Hepatic stellate cell (primary cell): ENCODE results near the gene ERCC6L2.

ENCODE experiments used
- DNase-seq: peaks from one replicate; pipeline ENCODE4 v3.0.0; 2011; ENCODE audit warnings: low spot score

The ERCC6L2 gene

GRCh38 chr9:95927271-95928004 is 51.9 kb downstream of the ERCC6L2 start:
- DNase-seq: no peak

DNA sequence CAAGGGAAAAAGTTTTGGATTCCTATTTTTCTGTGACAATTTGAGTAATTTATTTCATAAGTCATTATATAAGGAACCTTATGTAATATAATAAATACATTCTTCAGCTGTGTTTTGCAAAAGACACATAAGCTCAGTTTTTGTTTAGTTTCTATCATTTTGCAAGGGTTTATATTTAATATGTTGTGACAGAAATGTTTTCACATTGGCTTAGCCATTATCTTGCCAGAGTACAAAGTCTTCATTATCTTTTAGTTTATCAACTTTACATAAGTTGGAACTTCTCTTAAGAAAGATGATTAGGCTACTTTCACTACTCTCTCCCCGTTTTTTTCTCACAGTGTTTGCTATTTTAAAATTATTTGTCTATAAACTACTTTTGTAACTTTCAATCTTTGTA is 54.8 kb downstream of the ERCC6L2 start:
- DNase-seq: no peak

GRCh38 chr9:95935861-95936578 is 60.5 kb downstream of the ERCC6L2 start:
- DNase-seq: no peak

GRCh38 chr9:95936579-95937075 is 61.1 kb downstream of the ERCC6L2 start:
- DNase-seq: no peak

DNA sequence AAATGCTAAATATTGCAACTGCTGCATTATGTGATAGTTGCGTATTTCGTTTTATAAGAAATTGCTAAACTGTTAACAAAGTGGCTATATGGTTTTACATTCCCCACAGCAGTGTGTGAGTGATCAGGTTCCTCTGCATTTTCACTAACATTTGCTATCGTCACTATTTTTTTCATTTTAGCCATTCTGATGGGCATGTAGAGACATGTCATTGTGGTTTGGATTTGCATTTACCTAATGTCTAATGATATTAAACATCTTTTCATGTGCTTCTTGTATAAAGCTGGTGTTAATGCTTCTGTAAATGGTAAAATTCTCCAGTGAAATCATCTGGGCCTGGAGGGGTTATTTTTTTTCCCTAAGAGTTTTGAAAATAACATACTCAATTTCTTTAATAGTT is 61.6 kb downstream of the ERCC6L2 start:
- no peak for DNase-seq

DNA sequence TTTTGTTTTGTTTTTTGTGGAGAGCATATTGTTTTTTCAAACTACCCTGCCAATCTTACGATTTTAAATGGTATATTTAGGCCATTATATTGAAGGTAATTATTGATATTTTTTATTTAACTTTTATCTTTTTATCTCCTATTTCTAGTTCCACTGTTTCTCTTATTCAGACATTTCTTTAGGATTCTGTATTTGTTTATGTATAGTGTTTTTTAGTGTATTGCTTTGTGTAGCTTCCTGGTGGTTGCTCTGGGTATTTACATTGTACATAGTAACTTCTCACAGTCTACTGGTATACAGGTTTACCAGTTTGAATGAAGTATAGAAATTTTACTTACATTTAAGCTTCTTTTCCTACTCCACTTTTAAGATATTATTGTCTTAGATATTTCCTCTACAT is 63.2 kb downstream of the ERCC6L2 start:
- no peak for DNase-seq

GRCh38 chr9:95939472-95939871 is 64.0 kb downstream of the ERCC6L2 start:
- DNase-seq: no peak

DNA sequence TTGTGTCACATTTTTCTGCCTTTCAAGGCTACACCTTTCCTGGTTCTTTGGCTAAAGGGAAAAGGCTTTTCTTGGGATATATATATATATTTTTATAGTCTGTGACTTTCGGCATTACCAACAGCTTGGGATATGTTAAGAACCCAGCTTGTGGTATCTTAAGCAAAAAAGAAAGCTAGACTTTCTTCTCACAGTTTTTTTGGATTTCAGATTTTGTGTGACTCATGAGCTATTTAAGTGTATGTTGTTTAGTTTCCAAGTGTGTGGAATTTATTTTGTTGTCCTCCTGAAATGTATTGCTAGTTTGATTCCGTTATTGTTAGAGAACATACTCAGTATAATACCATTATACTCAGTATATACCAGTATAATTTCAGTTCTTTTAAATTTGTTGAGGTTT is 64.8 kb downstream of the ERCC6L2 start:
- DNase-seq: no peak

- no peak for DNase-seq
Measured at GRCh38 chr9:95942016-95942415, 66.5 kb downstream of the ERCC6L2 start.

DNA sequence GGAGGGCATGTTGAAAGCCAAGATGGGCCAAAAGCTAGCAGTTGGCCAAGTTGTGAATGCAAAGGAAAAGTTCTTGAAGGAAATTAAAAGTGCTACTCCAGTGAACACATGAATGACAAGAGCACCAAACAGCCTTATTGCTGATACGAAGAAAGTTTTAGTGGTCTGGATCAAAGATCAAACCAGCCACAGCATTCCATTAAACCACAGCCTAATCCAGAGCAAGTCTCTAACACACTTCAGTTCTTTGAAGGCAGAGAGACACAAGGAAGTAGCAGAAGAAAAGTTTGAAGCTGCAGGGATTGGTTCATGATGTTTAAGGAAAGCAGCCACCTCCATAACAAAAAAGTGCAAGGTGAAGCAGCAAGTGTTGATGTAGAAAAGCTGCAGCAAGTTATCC is 71.6 kb downstream of the ERCC6L2 start:
- DNase-seq: no peak

- DNase-seq: no peak
Measured at GRCh38 chr9:95952471-95952870, 77.0 kb downstream of the ERCC6L2 start.

DNA sequence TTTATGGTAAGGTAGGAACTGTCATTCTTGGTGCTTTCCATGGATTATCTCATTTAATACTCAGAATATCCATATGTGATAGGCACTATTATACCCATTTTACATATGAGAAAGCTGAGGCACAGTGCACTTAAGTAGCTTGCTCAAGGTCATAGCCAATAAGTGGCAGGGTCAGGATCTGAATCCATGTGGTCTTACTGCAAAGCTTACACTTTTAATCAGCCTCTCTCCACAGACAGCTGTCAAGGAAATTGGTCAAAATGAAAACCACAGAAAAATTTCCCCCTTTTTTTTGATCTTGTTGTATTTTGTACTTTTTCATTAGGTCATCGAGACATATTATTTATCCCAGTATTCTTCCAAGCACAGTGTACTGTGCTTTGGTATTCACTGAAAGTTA is 78.5 kb downstream of the ERCC6L2 start:
- no peak for DNase-seq

GRCh38 chr9:95954940-95955339 is 79.4 kb downstream of the ERCC6L2 start:
- no peak for DNase-seq

GRCh38 chr9:95962936-95963335 is 87.4 kb downstream of the ERCC6L2 start:
- DNase-seq: no peak

DNA sequence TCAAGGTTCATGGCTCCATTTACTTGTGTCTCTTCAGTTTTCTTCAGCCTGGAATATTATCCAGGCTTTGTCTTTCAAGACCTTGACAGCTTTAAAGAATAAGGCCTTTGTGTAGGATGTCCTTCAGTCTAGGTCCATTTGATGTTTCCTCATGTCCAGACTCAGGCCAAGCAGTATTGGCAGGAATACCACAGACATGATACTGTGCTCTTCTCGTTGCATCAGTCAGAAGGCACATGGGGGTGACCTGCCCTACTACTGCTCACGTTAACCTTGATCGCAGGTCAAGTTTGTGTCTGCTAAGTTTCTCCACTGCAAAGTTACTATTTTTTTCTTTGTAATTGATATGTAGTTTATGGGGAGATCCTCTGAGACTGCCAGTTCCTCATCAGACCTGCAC is 88.2 kb downstream of the ERCC6L2 start:
- DNase-seq: no peak

DNA sequence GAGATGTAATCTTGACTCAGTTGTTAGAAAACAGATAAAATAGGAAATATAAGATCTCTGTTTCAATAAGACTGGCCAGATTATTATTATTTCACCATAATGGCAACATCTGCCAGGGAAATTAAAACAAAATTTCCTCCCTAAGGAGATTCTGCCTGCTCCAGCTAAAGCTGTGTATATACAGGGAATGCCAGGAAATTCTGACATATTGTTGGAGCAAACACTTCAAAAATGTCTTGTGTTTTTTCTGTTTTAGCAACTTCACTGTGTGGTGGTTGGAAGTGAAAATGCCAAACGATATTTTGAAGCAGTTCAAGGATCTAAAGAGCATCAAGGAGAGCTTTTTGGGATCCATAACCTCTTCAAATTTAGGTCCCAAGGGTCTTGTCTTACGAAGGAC is 90.8 kb downstream of the ERCC6L2 start:
- DNase-seq: no peak

- DNase-seq: no peak
Measured at GRCh38 chr9:95970317-95970716, 94.8 kb downstream of the ERCC6L2 start.

- no peak for DNase-seq
Measured at GRCh38 chr9:95971815-95972214, 96.3 kb downstream of the ERCC6L2 start.

DNA sequence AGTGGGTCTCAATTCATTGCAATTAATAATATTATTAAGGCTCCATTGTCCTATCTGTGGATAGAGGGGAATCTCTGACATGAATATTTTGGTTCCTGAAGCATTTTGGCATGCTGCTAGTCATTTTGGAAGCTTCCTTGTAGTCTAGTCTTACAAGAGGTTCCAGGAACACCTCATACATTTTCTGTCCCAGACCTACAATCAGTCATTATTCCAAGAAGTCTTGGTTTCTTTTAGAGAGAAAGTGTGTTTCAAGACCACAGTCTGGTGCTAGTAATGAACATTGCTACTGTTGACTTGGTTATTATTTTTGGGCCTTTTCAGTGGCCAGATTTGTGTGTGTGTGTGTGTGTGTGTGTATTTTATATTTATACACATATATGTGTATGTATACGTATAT is 98.9 kb downstream of the ERCC6L2 start:
- DNase-seq: no peak

- no peak for DNase-seq
Measured at GRCh38 chr9:95977371-95977770, 101.9 kb downstream of the ERCC6L2 start.

GRCh38 chr9:95978106-95978505 is 102.6 kb downstream of the ERCC6L2 start:
- DNase-seq: no peak

DNA sequence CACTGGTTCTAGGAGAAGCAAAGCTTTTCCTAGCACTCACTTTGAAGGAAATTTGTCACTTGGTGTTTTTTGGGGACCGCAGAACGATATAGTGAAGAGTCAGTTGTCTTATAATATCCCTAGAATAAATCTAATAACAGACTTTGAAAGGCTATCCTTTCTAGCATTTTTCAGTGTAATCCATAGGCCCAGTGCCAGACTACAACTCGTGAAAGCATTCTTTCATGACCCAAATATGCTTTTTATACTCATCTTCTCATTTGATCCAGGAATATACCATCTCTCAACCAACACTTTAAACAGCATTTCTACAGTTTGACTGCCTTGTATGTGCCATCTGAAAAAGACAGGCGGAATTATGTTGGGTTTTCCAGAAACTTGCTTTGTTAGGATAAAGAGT is 104.0 kb downstream of the ERCC6L2 start:
- no peak for DNase-seq

- no peak for DNase-seq
Measured at GRCh38 chr9:95980262-95981125, 105.0 kb downstream of the ERCC6L2 start.
